Endometrium (tissue), 2 donors: Measurements from ENCODE around the gene SLC4A2.

Source experiments
- FAIRE-seq: peaks from 2 replicates; lab custom pipeline; 2012; peaks lifted over from hg19 to GRCh38; lab: Jason Lieb, UNC
- donor health status: control.
- donor health status: control.

SLC4A2 gene

GRCh38 chr7:151093748-151094147, 34.4 kb downstream of the SLC4A2 start:
- no peak for FAIRE-seq

GRCh38 chr7:151094675-151095074, 35.3 kb downstream of the SLC4A2 start:
- FAIRE-seq, result no peak

- no peak for FAIRE-seq
Observed at GRCh38 chr7:151095123-151095797, 35.9 kb downstream of the SLC4A2 start.

- FAIRE-seq, result no peak
Observed at GRCh38 chr7:151095828-151096475, 36.6 kb downstream of the SLC4A2 start.

- no peak for FAIRE-seq
Observed at GRCh38 chr7:151099486-151100211, 40.3 kb downstream of the SLC4A2 start.

- no peak for FAIRE-seq
Observed at GRCh38 chr7:151100921-151101320, 41.5 kb downstream of the SLC4A2 start.

- no peak for FAIRE-seq
Observed at GRCh38 chr7:151101621-151102396, 42.4 kb downstream of the SLC4A2 start.

- FAIRE-seq, result no peak
Observed at GRCh38 chr7:151102991-151103390, 43.6 kb downstream of the SLC4A2 start.

- FAIRE-seq, result no peak
Observed at GRCh38 chr7:151103973-151104372, 44.6 kb downstream of the SLC4A2 start.

- no peak for FAIRE-seq
Observed at GRCh38 chr7:151104411-151105235, 45.2 kb downstream of the SLC4A2 start.

GRCh38 chr7:151107882-151108281, 48.5 kb downstream of the SLC4A2 start:
- no peak for FAIRE-seq

GRCh38 chr7:151109094-151110048, 50.0 kb downstream of the SLC4A2 start:
- no peak for FAIRE-seq

- no peak for FAIRE-seq
Observed at GRCh38 chr7:151110236-151110940, 51.0 kb downstream of the SLC4A2 start.

- FAIRE-seq, result no peak
Observed at GRCh38 chr7:151110941-151111645, 51.7 kb downstream of the SLC4A2 start.

- FAIRE-seq, result no peak
Observed at GRCh38 chr7:151113344-151114150, 54.2 kb downstream of the SLC4A2 start.

- no peak for FAIRE-seq
Observed at GRCh38 chr7:151114151-151115090, 55.0 kb downstream of the SLC4A2 start.
